B cell (primary cell): ENCODE data around the gene PLEKHG4B. TPM values are rescaled to one million over a fixed set of nuclear protein-coding genes. Genes with fewer than 3 reads are reported as not detected.

Source experiments
- ATAC-seq: fragments of 200-7000 bp; cut with Tn5 transposase; one replicate; pipeline ENCODE4 v1.10.0; 2021; ENCODE audit warnings: low read depth, mild to moderate bottlenecking, moderate number of reproducible peaks, moderate library complexity
- CTCF ChIA-PET: fragments of 350-600 bp; sonication (Branson Sonifier 250); formaldehyde crosslinking; loops from one replicate; lab custom pipeline; 2021; ENCODE audit warnings: antibody characterized with exemption, inconsistent platforms; lab: Charles Lee
- POLR2A ChIA-PET: fragments of 350-600 bp; sonication (Branson Sonifier 250); formaldehyde crosslinking; loops from one replicate; lab custom pipeline; 2021; ENCODE audit warnings: antibody characterized with exemption; lab: Charles Lee
- DNase-seq: peaks from one replicate; pipeline ENCODE4 v3.0.0; 2013
- H2AFZ ChIP-seq: 2 replicates; pipeline ENCODE4 v1.6.1; 2012; ENCODE audit warnings: mild to moderate bottlenecking, low read depth, low read length; ENCODE audit not compliant: insufficient read depth, poor library complexity, severe bottlenecking
- H3K27ac ChIP-seq, 2 donors: 1 replicate in 1 of 2; 2 replicates in 1 of 2; pipeline ENCODE4 v1.5.1; 2012 to 2013; ENCODE audit warnings: low read length in 2 of 2, mild to moderate bottlenecking in 2 of 2, moderate library complexity in 1 of 2
- H3K27me3 ChIP-seq, 4 experiments: fragments of 200-600 bp in 1 of 4; sonication (generic) in 1 of 4; replicated peaks in 1 of 4; 1 replicate in 2 of 4; 2 replicates in 2 of 4; pipeline versions ENCODE4 v1.6.1 to v1.7.0; 2013 to 2016; ENCODE audit warnings: low read length in 3 of 4, mild to moderate bottlenecking in 2 of 4, mixed read lengths in 1 of 4, moderate library complexity in 1 of 4; ENCODE audit not compliant: insufficient read depth in 4 of 4, control insufficient read depth in 3 of 4; ENCODE audit errors: control extremely low read depth in 1 of 4
- H3K36me3 ChIP-seq, 2 experiments: replicated peaks in 1 of 2; 1 replicate in 1 of 2; 2 replicates in 1 of 2; pipeline versions ENCODE4 v1.6.1 to v1.7.1; 2013; ENCODE audit warnings: low read length in 1 of 2; ENCODE audit not compliant: insufficient read depth in 2 of 2, control insufficient read depth in 1 of 2; ENCODE audit errors: control extremely low read depth in 1 of 2, extremely low read depth in 1 of 2
- H3K4me1 ChIP-seq, 2 donors: fragments of 200-600 bp in 1 of 2; sonication (generic) in 1 of 2; 1 replicate in 1 of 2; 2 replicates in 1 of 2; pipeline versions ENCODE4 v1.5.1 to v1.6.1; 2013 to 2017; ENCODE audit warnings: low read length in 2 of 2; ENCODE audit not compliant: control insufficient read depth in 2 of 2, insufficient read depth in 2 of 2
- H3K4me2 ChIP-seq: replicated peaks from 2 replicates; pipeline ENCODE3; 2012; ENCODE audit warnings: mild to moderate bottlenecking, low read depth, low read length; ENCODE audit not compliant: poor library complexity, severe bottlenecking
- H3K4me3 ChIP-seq, 5 experiments: fragments of 200-600 bp in 1 of 5; sonication (generic) in 1 of 5; 1 replicate in 3 of 5; 2 replicates in 2 of 5; pipeline versions ENCODE4 v1.5.1 to v1.7.0; 2011 to 2016; ENCODE audit warnings: low read length in 4 of 5, mild to moderate bottlenecking in 4 of 5, low read depth in 2 of 5, control low read depth in 1 of 5, moderate library complexity in 1 of 5; ENCODE audit not compliant: insufficient read depth in 1 of 5; ENCODE audit errors: control extremely low read depth in 1 of 5, extremely low read depth in 1 of 5
- H3K79me2 ChIP-seq: fragments of 200-600 bp; sonication (generic); one replicate; pipeline ENCODE4 v1.6.0; 2016; ENCODE audit warnings: low read length; ENCODE audit not compliant: control insufficient read depth, insufficient read depth
- H3K9ac ChIP-seq: fragments of 200-600 bp; sonication (generic); 2 replicates; pipeline ENCODE4 v1.6.1; 2017; ENCODE audit warnings: mild to moderate bottlenecking, low read length, moderate library complexity
- H3K9me3 ChIP-seq, 3 donors: one replicate each; pipeline versions ENCODE4 v1.6.1 to v1.7.1; 2013; ENCODE audit warnings: low read length in 2 of 3; ENCODE audit not compliant: control insufficient read depth in 2 of 3, insufficient read depth in 1 of 3; ENCODE audit errors: control extremely low read depth in 1 of 3
- H4K20me1 ChIP-seq: 2 replicates; pipeline ENCODE4 v1.6.0; 2012; ENCODE audit warnings: mild to moderate bottlenecking, low read length; ENCODE audit not compliant: insufficient read depth, control insufficient read depth, poor library complexity, severe bottlenecking
- H3K27ac Mint-ChIP-seq: one replicate; pipeline ENCODE4 v1.8.0; 2021; ENCODE audit warnings: mixed read lengths
- H3K27me3 Mint-ChIP-seq: one replicate; pipeline ENCODE4 v1.8.0; 2021; ENCODE audit warnings: mixed read lengths
- H3K4me1 Mint-ChIP-seq: one replicate; pipeline ENCODE4 v1.8.0; 2021; ENCODE audit warnings: mixed read lengths
- H3K4me3 Mint-ChIP-seq: one replicate; pipeline ENCODE4 v1.8.0; 2021; ENCODE audit warnings: mixed read lengths
- H3K9me3 Mint-ChIP-seq: one replicate; pipeline ENCODE4 v1.8.0; 2022; ENCODE audit warnings: mixed read lengths; ENCODE audit not compliant: insufficient read depth
- EZH2 ChIP-seq: IDR thresholded peaks from 2 replicates; pipeline ENCODE4 v1.6.1; 2012; ENCODE audit warnings: borderline replicate concordance, low read depth, mild to moderate bottlenecking, moderate library complexity, low read length; ENCODE audit not compliant: insufficient read depth, poor library complexity, severe bottlenecking
- WGBS: methylation state at CpG from one replicate; pipeline ENCODE4 v1.1.5; 2013; ENCODE audit warnings: missing lambda C conversion rate; ENCODE audit not compliant: insufficient coverage; 5-methylcytosine and 5-hydroxymethylcytosine counted together
- intact Hi-C: fragments of 100-400 bp; cut with micrococcal nuclease; formaldehyde crosslinking; loops from one replicate; pipeline ENCODE4 v1.10.0; 2022
- polyA plus RNA-seq: library from polyadenylated mRNA; depleted of rRNA; stranded (reverse); fragments of >200 nt; gene quantifications from 2 replicates; pipeline ENCODE4 v1.2.3, GENCODE V29; 2012
- total RNA-seq, 2 donors: library from RNA; stranded (reverse); fragments of 120-200 nt in 1 of 2; gene quantifications; 1 replicate in 1 of 2; 2 replicates in 1 of 2; pipeline versions ENCODE4 v1.2.3 to v1.2.4, GENCODE V29; 2013 to 2022
- TF ChIP-seq, protein P1 (sequence below): fragments of 200-600 bp; IDR thresholded peaks from one replicate; pipeline ENCODE4 v1.8.0; 2022; ENCODE audit warnings: antibody characterized with exemption, mild to moderate bottlenecking

PLEKHG4B gene
- total and polyA plus RNA-seq, 2 donors (not counting 1 experiment from before 2014, with no cell fraction given), result not detected

GRCh38 chr5:149745-150485 lies 57.9 kb downstream of the PLEKHG4B start:
- Histone ChIP-seq H2AFZ (no peak overlapping the region), H3K9me3 (peaks cover 1 to 24% (median 16%) of the 10 kb centered on the region in 3 donors), H3K36me3 (no peaks in the 10 kb centered on the region), H3K27me3 (no peaks in the 10 kb centered on the region), H4K20me1 (no peaks in the 10 kb centered on the region), H3K4me1 (no peaks in the 10 kb centered on the region), H3K9ac (no peak overlapping the region), H3K79me2 (no peaks in the 10 kb centered on the region), H3K4me3 (no peak overlapping the region), H3K4me2 (no peak overlapping the region), H3K27ac (no peak overlapping the region)
- ChIA-PET POLR2A (no interaction called here), CTCF (no interaction called here)
- Mint-ChIP-seq H3K4me3 (no peak overlapping the region), H3K9me3 (peaks cover 9% of the 10 kb centered on the region), H3K27ac (no peak overlapping the region), H3K27me3 (no peaks in the 10 kb centered on the region), H3K4me1 (no peaks in the 10 kb centered on the region)
- TF ChIP-seq EZH2, result no peak
- TF ChIP-seq, protein P1, sequence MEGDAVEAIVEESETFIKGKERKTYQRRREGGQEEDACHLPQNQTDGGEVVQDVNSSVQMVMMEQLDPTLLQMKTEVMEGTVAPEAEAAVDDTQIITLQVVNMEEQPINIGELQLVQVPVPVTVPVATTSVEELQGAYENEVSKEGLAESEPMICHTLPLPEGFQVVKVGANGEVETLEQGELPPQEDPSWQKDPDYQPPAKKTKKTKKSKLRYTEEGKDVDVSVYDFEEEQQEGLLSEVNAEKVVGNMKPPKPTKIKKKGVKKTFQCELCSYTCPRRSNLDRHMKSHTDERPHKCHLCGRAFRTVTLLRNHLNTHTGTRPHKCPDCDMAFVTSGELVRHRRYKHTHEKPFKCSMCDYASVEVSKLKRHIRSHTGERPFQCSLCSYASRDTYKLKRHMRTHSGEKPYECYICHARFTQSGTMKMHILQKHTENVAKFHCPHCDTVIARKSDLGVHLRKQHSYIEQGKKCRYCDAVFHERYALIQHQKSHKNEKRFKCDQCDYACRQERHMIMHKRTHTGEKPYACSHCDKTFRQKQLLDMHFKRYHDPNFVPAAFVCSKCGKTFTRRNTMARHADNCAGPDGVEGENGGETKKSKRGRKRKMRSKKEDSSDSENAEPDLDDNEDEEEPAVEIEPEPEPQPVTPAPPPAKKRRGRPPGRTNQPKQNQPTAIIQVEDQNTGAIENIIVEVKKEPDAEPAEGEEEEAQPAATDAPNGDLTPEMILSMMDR, result no peak
- no peak for ATAC-seq
- no peak for DNase-seq
- 100% methylated on average over 3 of the region's 6 CpGs for WGBS
- intact Hi-C loops, result no loop called here

GRCh38 chr5:150746-151145 lies 58.8 kb downstream of the PLEKHG4B start:
- H3K27me3 ChIP-seq, result no peaks in the 10 kb centered on the region
- ChIA-PET CTCF (no interaction called here), POLR2A (no interaction called here)
- no peak overlapping the region for H3K4me2 ChIP-seq
- Mint-ChIP-seq H3K27ac (no peak overlapping the region), H3K4me1 (no peaks in the 10 kb centered on the region), H3K9me3 (peaks cover 9% of the 10 kb centered on the region), H3K4me3 (no peak overlapping the region), H3K27me3 (no peaks in the 10 kb centered on the region)
- peaks cover 1 to 20% (median 16%) of the 10 kb centered on the region in 3 donors for H3K9me3 ChIP-seq
- H4K20me1 ChIP-seq, result no peaks in the 10 kb centered on the region
- ATAC-seq (no peak), DNase-seq (no peak)
- H2AFZ ChIP-seq, result no peak overlapping the region
- H3K4me1 ChIP-seq, result no peaks in the 10 kb centered on the region
- no peak overlapping the region for H3K27ac ChIP-seq
- H3K9ac ChIP-seq, result no peak overlapping the region
- intact Hi-C loops, result no loop called here
- no peaks in the 10 kb centered on the region for H3K36me3 ChIP-seq
- H3K4me3 ChIP-seq, result no peak overlapping the region
- no peaks in the 10 kb centered on the region for H3K79me2 ChIP-seq
- TF ChIP-seq EZH2, result no peak
- TF ChIP-seq, protein P1, result no peak
- 86% methylated on average over 2 of the region's 4 CpGs for WGBS
